Breast epithelium (tissue), 3 donors: ENCODE results near the gene PHLDA3.

Experiments
- POLR2A ChIP-seq: fragments of 450-650 bp; IDR thresholded peaks from one replicate; pipeline ENCODE4 v1.6.1; 2016; ENCODE audit warnings: antibody characterized with exemption, mild to moderate bottlenecking, moderate library complexity
- POLR2AphosphoS5 ChIP-seq, 3 donors: sonication (generic); formaldehyde crosslinking; IDR thresholded peaks; one replicate each; pipeline ENCODE4 v1.6.1; 2017; ENCODE audit warnings: antibody characterized with exemption in 3 of 3
- TF ChIP-seq, protein P1 (sequence below), 3 donors: fragments of 450-650 bp; IDR thresholded peaks; one replicate each; pipeline ENCODE4 v1.5.1; 2016 to 2017; ENCODE audit warnings: antibody characterized with exemption in 3 of 3, mild to moderate bottlenecking in 3 of 3, moderate library complexity in 3 of 3

DNA sequence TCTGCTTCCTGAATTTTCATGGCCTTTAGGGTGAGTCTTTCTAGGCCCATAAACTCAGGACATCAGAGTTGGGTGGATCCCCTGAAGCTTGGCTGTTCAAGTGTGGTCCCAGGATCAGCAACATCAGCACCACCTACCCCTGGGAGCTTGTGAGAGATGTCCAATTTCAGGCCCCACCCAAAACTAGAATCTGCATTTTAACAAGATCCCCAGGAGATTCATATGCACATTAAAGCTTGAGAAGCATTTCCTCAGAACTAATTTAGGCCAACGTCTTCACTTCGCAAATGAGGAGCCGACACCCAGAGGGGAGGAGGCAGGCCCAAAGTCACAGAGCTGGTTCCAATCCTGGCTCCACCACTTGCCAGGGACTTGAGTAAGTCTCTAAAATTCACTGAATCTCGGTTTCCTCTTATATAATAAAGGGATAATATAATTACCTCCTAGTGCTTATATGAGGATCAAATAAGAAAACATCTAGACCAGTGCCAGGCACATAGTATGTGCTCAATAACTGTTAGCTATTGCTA is 10.3 kb upstream of the PHLDA3 start:
- TF ChIP-seq POLR2A (no peak), POLR2AphosphoS5 (IDR thresholded peaks at IDR 0.05) (no peak)
- TF ChIP-seq, protein P1, sequence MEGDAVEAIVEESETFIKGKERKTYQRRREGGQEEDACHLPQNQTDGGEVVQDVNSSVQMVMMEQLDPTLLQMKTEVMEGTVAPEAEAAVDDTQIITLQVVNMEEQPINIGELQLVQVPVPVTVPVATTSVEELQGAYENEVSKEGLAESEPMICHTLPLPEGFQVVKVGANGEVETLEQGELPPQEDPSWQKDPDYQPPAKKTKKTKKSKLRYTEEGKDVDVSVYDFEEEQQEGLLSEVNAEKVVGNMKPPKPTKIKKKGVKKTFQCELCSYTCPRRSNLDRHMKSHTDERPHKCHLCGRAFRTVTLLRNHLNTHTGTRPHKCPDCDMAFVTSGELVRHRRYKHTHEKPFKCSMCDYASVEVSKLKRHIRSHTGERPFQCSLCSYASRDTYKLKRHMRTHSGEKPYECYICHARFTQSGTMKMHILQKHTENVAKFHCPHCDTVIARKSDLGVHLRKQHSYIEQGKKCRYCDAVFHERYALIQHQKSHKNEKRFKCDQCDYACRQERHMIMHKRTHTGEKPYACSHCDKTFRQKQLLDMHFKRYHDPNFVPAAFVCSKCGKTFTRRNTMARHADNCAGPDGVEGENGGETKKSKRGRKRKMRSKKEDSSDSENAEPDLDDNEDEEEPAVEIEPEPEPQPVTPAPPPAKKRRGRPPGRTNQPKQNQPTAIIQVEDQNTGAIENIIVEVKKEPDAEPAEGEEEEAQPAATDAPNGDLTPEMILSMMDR (IDR thresholded peaks at IDR 0.05): no peak
